ENCODE data around the gene NCKAP5. TPM values are rescaled to one million over a fixed set of nuclear protein-coding genes. Genes with fewer than 3 reads are reported as not detected.

NCKAP5 gene
- total and polyA plus RNA-seq, 2 of the 8 experiments (the other 6 are each of a cell fraction or from before 2014, with no cell fraction given) = 0.27 to 0.86 TPM

DNA sequence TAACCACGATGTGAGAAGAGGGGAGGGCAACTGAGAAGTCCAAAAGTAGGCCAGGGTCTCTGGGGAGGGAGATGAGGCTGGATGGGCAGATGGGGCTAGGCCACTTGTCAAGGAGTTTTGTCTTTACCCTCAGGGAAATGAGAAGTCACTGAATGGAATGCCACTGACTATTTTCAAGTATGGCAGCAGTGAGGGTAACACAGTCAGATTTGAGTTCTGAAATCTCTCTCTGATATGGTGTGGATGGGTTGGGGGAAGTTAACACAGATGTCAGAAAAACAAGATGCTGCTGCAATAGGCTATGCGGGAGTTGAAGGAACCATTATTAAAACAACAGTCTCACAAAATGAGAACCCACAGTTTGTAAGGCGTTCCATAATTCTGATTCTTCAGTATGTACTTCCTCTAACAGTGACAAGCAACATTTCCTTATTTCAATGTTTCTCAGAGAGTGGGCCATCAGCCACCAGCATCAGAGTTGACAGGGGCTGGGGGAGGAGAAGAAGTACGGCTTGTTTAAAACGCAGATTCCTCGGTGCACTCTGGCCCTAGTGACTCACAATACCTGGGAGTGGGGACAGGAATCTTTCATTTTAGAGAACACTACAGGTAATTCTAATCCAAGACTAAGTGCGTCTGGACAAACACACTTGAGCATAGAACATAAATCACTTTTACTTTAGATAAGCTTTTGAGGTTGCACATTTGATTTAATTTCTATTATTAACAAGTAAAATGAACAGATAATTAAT, 596.8 kb downstream of the NCKAP5 start (continued):
- TF ChIP-seq, protein P1, sequence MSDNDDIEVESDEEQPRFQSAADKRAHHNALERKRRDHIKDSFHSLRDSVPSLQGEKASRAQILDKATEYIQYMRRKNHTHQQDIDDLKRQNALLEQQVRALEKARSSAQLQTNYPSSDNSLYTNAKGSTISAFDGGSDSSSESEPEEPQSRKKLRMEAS (IDR thresholded peaks at IDR 0.05) = no peak
- no peak for TF ChIP-seq POLR2AphosphoS5 (IDR thresholded peaks at IDR 0.05; ENCODE audit: low read depth, low read length)
- TF ChIP-seq TBP (IDR thresholded peaks at IDR 0.05; ENCODE audit: low read depth, low read length) = no peak
